HCT116 (cell line): ENCODE data around the gene PDE7B. TPM values are rescaled to one million over a fixed set of nuclear protein-coding genes. Genes with fewer than 3 reads are reported as not detected.

Experiments used
- ATAC-seq: fragments of 200-7000 bp; cut with Tn5 transposase; 2 replicates; pipeline ENCODE4 v1.9.1; 2020; ENCODE audit warnings: mild to moderate bottlenecking, moderate library complexity
- BruUV-seq: library from RNA; stranded (reverse); fragments of 400-500 nt; replicated peaks from 2 replicates; lab custom pipeline; 2021; lab: Mats Ljungman, UMichigan
- CTCF ChIA-PET: fragments of 300-600 bp; sonication (Branson Sonifier 250); formaldehyde crosslinking; loops from one replicate; lab custom pipeline; 2021; ENCODE audit warnings: antibody characterized with exemption; lab: Charles Lee
- POLR2A ChIA-PET: fragments of 300-600, 350-600 bp; sonication (Branson Sonifier 250); formaldehyde crosslinking; loops from one replicate; lab custom pipeline; 2021; ENCODE audit warnings: antibody characterized with exemption; lab: Charles Lee
- RAD21 ChIA-PET, 2 experiments: fragments of 300-600 bp; sonication (Branson Sonifier 250); formaldehyde crosslinking; loops; one replicate each; lab custom pipeline; 2023; ENCODE audit warnings: low total read pairs in 2 of 2; ENCODE audit not compliant: uncharacterized antibody in 2 of 2, unreplicated experiment in 2 of 2, low non-redundant PET in 1 of 2; lab: Charles Lee
- DNase-seq: peaks from one replicate; pipeline ENCODE4 v3.0.0-alpha.2; 2010; ENCODE audit warnings: low read depth, low spot score
- H2AFZ ChIP-seq: fragments of 200-600 bp; shearing (Covaris generic), sonication (generic); 2 replicates; pipeline ENCODE4 v1.6.1; 2017; ENCODE audit warnings: low read depth, mixed run types, mixed read lengths, antibody characterized with exemption, low read length; ENCODE audit not compliant: poor library complexity, severe bottlenecking
- H3K27ac ChIP-seq: 2 replicates; pipeline ENCODE4 v1.5.1; 2012; ENCODE audit warnings: low read depth, low read length
- H3K27me3 ChIP-seq: fragments of 200-600 bp; sonication (generic); 2 replicates; pipeline ENCODE4 v1.6.1; 2016; ENCODE audit warnings: mixed run types, low read length, mixed read lengths; ENCODE audit not compliant: insufficient read depth
- H3K36me3 ChIP-seq, 2 experiments: fragments of 200-500 bp in 1 of 2; fragments of 200-600 bp in 1 of 2; sonication (Bioruptor generic) in 1 of 2; sonication (generic) in 1 of 2; 2 replicates each; pipeline versions ENCODE4 v1.5.1 to v1.6.1; 2014 to 2016; ENCODE audit warnings: low read length in 2 of 2, inconsistent platforms in 1 of 2, mixed read lengths in 1 of 2, mixed run types in 1 of 2; ENCODE audit not compliant: insufficient read depth in 2 of 2, control insufficient read depth in 1 of 2
- H3K4me1 ChIP-seq, 2 experiments: fragments of 200-600 bp in 1 of 2; sonication (generic) in 1 of 2; 2 replicates each; pipeline versions ENCODE4 v1.5.1 to v1.6.1; 2012 to 2017; ENCODE audit warnings: low read length in 2 of 2, inconsistent platforms in 1 of 2, mild to moderate bottlenecking in 1 of 2, mixed read lengths in 1 of 2, mixed run types in 1 of 2, moderate library complexity in 1 of 2; ENCODE audit not compliant: insufficient read depth in 2 of 2, control insufficient read depth in 1 of 2
- H3K4me2 ChIP-seq: fragments of 200-600 bp; sonication (generic); 2 replicates; pipeline ENCODE4 v1.6.1; 2017; ENCODE audit warnings: mixed run types, low read length, mixed read lengths
- H3K4me3 ChIP-seq, 2 experiments: fragments of 200-600 bp in 1 of 2; sonication (generic) in 1 of 2; replicated peaks in 1 of 2; 2 replicates each; pipeline ENCODE4 v1.5.1; 2011 to 2016; ENCODE audit warnings: low read length in 2 of 2, control low read depth in 1 of 2, low read depth in 1 of 2, mild to moderate bottlenecking in 1 of 2, mixed read lengths in 1 of 2, mixed run types in 1 of 2
- H3K79me2 ChIP-seq: fragments of 200-600 bp; sonication (generic); 2 replicates; pipeline ENCODE4 v1.6.1; 2017; ENCODE audit warnings: mild to moderate bottlenecking, mixed run types, low read length, moderate library complexity, mixed read lengths; ENCODE audit not compliant: insufficient read depth
- H3K9ac ChIP-seq: fragments of 200-600 bp; sonication (generic); 2 replicates; pipeline ENCODE4 v1.6.1; 2016; ENCODE audit warnings: low read length, mixed read lengths
- H3K9me2 ChIP-seq: fragments of 200-600 bp; sonication (generic), shearing (Covaris generic); 2 replicates; pipeline ENCODE4 v1.6.1; 2017; ENCODE audit warnings: mixed run types, mild to moderate bottlenecking, moderate library complexity; ENCODE audit not compliant: insufficient read depth
- H3K9me3 ChIP-seq, 2 experiments: fragments of 200-500 bp in 1 of 2; fragments of 200-600 bp in 1 of 2; sonication (Bioruptor generic) in 1 of 2; sonication (generic) in 1 of 2; 2 replicates each; pipeline ENCODE4 v1.6.1; 2014 to 2017; ENCODE audit warnings: low read length in 2 of 2, mixed read lengths in 2 of 2, inconsistent platforms in 1 of 2, low read depth in 1 of 2, mild to moderate bottlenecking in 1 of 2, mixed run types in 1 of 2, moderate library complexity in 1 of 2; ENCODE audit not compliant: control insufficient read depth in 1 of 2, insufficient read depth in 1 of 2
- H4K20me1 ChIP-seq: fragments of 200-600 bp; sonication (generic), shearing (Covaris generic); 2 replicates; pipeline ENCODE4 v1.6.1; 2017; ENCODE audit warnings: mixed run types, mild to moderate bottlenecking, moderate library complexity; ENCODE audit not compliant: insufficient read depth
- CBX3 ChIP-seq: IDR thresholded peaks from 2 replicates; pipeline ENCODE4 v1.6.1; 2012; ENCODE audit warnings: low read depth
- EGR1 ChIP-seq: IDR thresholded peaks from 2 replicates; pipeline ENCODE4 v1.6.1; 2012; ENCODE audit warnings: low read depth
- EZH2 ChIP-seq: fragments of 200-600 bp; sonication (generic); IDR thresholded peaks from 2 replicates; pipeline ENCODE4 v1.6.1; 2017; ENCODE audit warnings: antibody characterized with exemption, mixed run types
- JUND ChIP-seq: IDR thresholded peaks from 2 replicates; pipeline ENCODE4 v1.6.1; 2012
- MAX ChIP-seq: IDR thresholded peaks from 2 replicates; pipeline ENCODE4 v1.6.1; 2012
- POLR2AphosphoS5 ChIP-seq: IDR thresholded peaks from 2 replicates; pipeline ENCODE4 v1.6.1; 2011; ENCODE audit warnings: mild to moderate bottlenecking, low read depth, low read length, moderate library complexity
- RAD21 ChIP-seq: IDR thresholded peaks from 2 replicates; pipeline ENCODE4 v1.6.1; 2012; ENCODE audit warnings: low read depth, mild to moderate bottlenecking
- SRF ChIP-seq: IDR thresholded peaks from 2 replicates; pipeline ENCODE4 v1.6.1; 2012; ENCODE audit warnings: low read depth
- intact Hi-C: fragments of 100-400 bp; cut with micrococcal nuclease; formaldehyde crosslinking; loops from 2 replicates; pipeline ENCODE4 v1.10.0; 2022
- total RNA-seq: library from RNA; stranded (reverse); gene quantifications from one replicate; pipeline ENCODE4 v1.2.1, GENCODE V29; 2021; ENCODE audit not compliant: unreplicated experiment

The PDE7B gene
- total RNA-seq, 1 experiment from 2014 or later, result 0.61 TPM

- DNase-seq, result no peak
- no peaks in the 10 kb centered on the region for H3K4me1 ChIP-seq
- H4K20me1 ChIP-seq, result no peaks in the 10 kb centered on the region
- ATAC-seq, result no peak
- ChIA-PET POLR2A (no interaction called here), RAD21 (no interaction called here), CTCF (no interaction called here)
- H3K9ac ChIP-seq, result no peak overlapping the region
- no peak overlapping the region for H2AFZ ChIP-seq
- intact Hi-C loops, result no loop called here
- TF ChIP-seq POLR2AphosphoS5 (no peak), EGR1 (no peak)
- no peaks in the 10 kb centered on the region for H3K36me3 ChIP-seq
- H3K27me3 ChIP-seq, result no peaks in the 10 kb centered on the region
- H3K27ac ChIP-seq, result no peak overlapping the region
- no peak overlapping the region for H3K4me3 ChIP-seq
- no peak overlapping the region for H3K4me2 ChIP-seq
- H3K9me3 ChIP-seq, result no peaks in the 10 kb centered on the region
- H3K79me2 ChIP-seq, result no peaks in the 10 kb centered on the region
- no peaks in the 10 kb centered on the region for H3K9me2 ChIP-seq
- no TSS peak for BruUV-seq
These were observed 15.1 kb downstream of the PDE7B start for GRCh38 chr6:135866445-135867123.

DNA sequence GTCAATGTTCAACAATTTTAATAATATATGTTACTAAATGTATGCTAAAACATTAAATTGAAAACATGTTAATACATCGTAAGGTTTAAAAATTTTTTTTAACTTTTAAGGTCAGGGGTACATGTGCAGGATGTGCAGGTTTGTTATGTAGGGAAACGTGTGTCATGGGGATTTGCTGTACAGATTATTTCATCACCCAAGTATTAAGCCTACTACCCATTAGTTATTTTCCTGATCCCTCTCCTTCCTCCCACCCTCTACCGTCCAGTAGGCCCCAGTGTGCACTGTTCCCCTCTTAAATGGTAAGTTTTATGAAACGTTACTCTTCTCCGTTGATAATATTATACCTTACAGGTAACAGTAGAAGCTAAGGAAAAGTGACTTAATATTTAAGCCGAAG, 15.8 kb downstream of the PDE7B start:
- Histone ChIP-seq H3K4me2 (no peak overlapping the region), H3K27me3 (no peaks in the 10 kb centered on the region), H4K20me1 (no peaks in the 10 kb centered on the region), H3K27ac (no peak overlapping the region), H3K9me3 (no peaks in the 10 kb centered on the region), H3K9me2 (no peaks in the 10 kb centered on the region), H3K79me2 (no peaks in the 10 kb centered on the region), H3K9ac (no peak overlapping the region), H2AFZ (no peak overlapping the region), H3K4me3 (no peak overlapping the region), H3K36me3 (no peaks in the 10 kb centered on the region), H3K4me1 (no peaks in the 10 kb centered on the region)
- TF ChIP-seq JUND (no peak), CBX3 (no peak), MAX (no peak), EZH2 (no peak), RAD21 (no peak), SRF (no peak)
- CTCF ChIA-PET, result no interaction called here
- intact Hi-C loops, result no loop called here
- RAD21 ChIA-PET, result no interaction called here
- POLR2A ChIA-PET, result no interaction called here
- no peak for ATAC-seq
- BruUV-seq, result no TSS peak
- DNase-seq, result no peak
